Loucy (cell line): ENCODE measurements around the gene LMNTD1.
A peak's percentile ranks its signal among the peaks of the same experiment; 100 is the strongest.
"Not testable (repeated sequence)": the region's sequence is repeated elsewhere in the genome, so short reads cannot be mapped to it uniquely, and the experiment has no call there.

Experiments used
- H2AFZ ChIP-seq: fragments of 200-600 bp; sonication (generic); 2 replicates; pipeline ENCODE4 v1.6.0; 2016; ENCODE audit warnings: antibody characterized with exemption, mild to moderate bottlenecking, low read length, moderate library complexity
- H3F3A ChIP-seq: fragments of 200-600 bp; 2 replicates; pipeline ENCODE4 v1.6.0; 2016; ENCODE audit warnings: antibody characterized with exemption, low read depth, mild to moderate bottlenecking
- H3K27me3 ChIP-seq: fragments of 200-600 bp; sonication (generic); 2 replicates; pipeline ENCODE4 v1.6.1; 2014; ENCODE audit warnings: low read length, mild to moderate bottlenecking; ENCODE audit not compliant: insufficient read depth, poor library complexity, severe bottlenecking
- H3K36me3 ChIP-seq: fragments of 200-600 bp; sonication (generic); 2 replicates; pipeline ENCODE4 v1.6.1; 2016; ENCODE audit warnings: low read length; ENCODE audit not compliant: insufficient read depth
- H3K4me1 ChIP-seq: fragments of 200-600 bp; sonication (generic); 2 replicates; pipeline ENCODE4 v1.5.1; 2014; ENCODE audit warnings: low read length, mild to moderate bottlenecking; ENCODE audit not compliant: insufficient read depth, poor library complexity, severe bottlenecking
- H3K4me2 ChIP-seq: fragments of 200-600 bp; sonication (generic); 2 replicates; pipeline ENCODE4 v1.6.0; 2014; ENCODE audit warnings: antibody characterized with exemption, low read length, low read depth, mild to moderate bottlenecking; ENCODE audit not compliant: poor library complexity, severe bottlenecking
- H3K4me3 ChIP-seq: fragments of 200-600 bp; sonication (generic); 2 replicates; pipeline ENCODE4 v1.5.1; 2014; ENCODE audit warnings: low read length, mild to moderate bottlenecking, mixed read lengths; ENCODE audit not compliant: poor library complexity, severe bottlenecking
- H3K79me2 ChIP-seq: fragments of 200-600 bp; sonication (generic); 2 replicates; pipeline ENCODE4 v1.6.1; 2014; ENCODE audit warnings: low read length; ENCODE audit not compliant: insufficient read depth
- H3K9ac ChIP-seq: fragments of 200-600 bp; sonication (generic); 2 replicates; pipeline ENCODE4 v1.6.0; 2014; ENCODE audit warnings: mild to moderate bottlenecking, low read depth, low read length, moderate library complexity; ENCODE audit not compliant: poor library complexity, severe bottlenecking
- H3K9me2 ChIP-seq: fragments of 200-600 bp; sonication (generic); replicated peaks from 2 replicates; pipeline ENCODE4 v1.6.1; 2016; ENCODE audit warnings: low read depth, low read length, mixed read lengths
- H3K9me3 ChIP-seq: fragments of 200-600 bp; sonication (generic); 2 replicates; pipeline ENCODE4 v1.6.1; 2014; ENCODE audit warnings: mild to moderate bottlenecking, antibody characterized with exemption, low read length, low read depth; ENCODE audit not compliant: insufficient read depth
- H4K20me1 ChIP-seq: fragments of 200-600 bp; sonication (generic); 2 replicates; pipeline ENCODE4 v1.6.0; 2014; ENCODE audit warnings: antibody characterized with exemption, low read length, mild to moderate bottlenecking; ENCODE audit not compliant: insufficient read depth, poor library complexity, severe bottlenecking
- CTCF ChIP-seq: fragments of 200-600 bp; sonication (generic); conservative IDR thresholded peaks from 2 replicates; pipeline ENCODE4 v1.5.1; 2014; ENCODE audit warnings: mild to moderate bottlenecking, antibody characterized with exemption, low read length
- EZH2phosphoT487 ChIP-seq: fragments of 200-600 bp; IDR thresholded peaks from 2 replicates; pipeline ENCODE4 v1.6.1; 2018; ENCODE audit warnings: antibody characterized with exemption, mild to moderate bottlenecking, moderate library complexity, borderline replicate concordance

The LMNTD1 gene

GRCh38 chr12:25553098-25553497 lies at the start of gene LMNTD1:
LMNTD1 (minus strand) TSS chr12:25553283; CDS start chr12:25552959, 324 bp downstream.
- Histone ChIP-seq H3K4me2 (peak within 1 kb of the TSS; percentile 19), H3K79me2 (no peaks in the 10 kb centered on the region), H3K9me2 (no peaks in the 10 kb centered on the region), H4K20me1 (no peaks in the 10 kb centered on the region), H3F3A (no peaks in the 10 kb centered on the region), H3K36me3 (no peaks in the 10 kb centered on the region), H3K9me3 (no peaks in the 10 kb centered on the region), H3K4me1 (peaks cover 8% of the 10 kb centered on the region), H3K4me3 (no peak within 1 kb of the TSS), H3K9ac (no peak within 1 kb of the TSS), H2AFZ (no peak within 1 kb of the TSS), H3K27me3 (no peaks in the 10 kb centered on the region)
- TF ChIP-seq CTCF (no peak), EZH2phosphoT487 (no peak)

GRCh38 chr12:25598956-25599355 lies 45.9 kb upstream of the LMNTD1 start:
- H3K27me3 ChIP-seq = no peaks in the 10 kb centered on the region
- H3K36me3 ChIP-seq = no peaks in the 10 kb centered on the region
- no peaks in the 10 kb centered on the region for H4K20me1 ChIP-seq
- no peak overlapping the region for H3K4me3 ChIP-seq
- H2AFZ ChIP-seq = no peak overlapping the region
- TF ChIP-seq CTCF (no peak), EZH2phosphoT487 (no peak)
- no peaks in the 10 kb centered on the region for H3K79me2 ChIP-seq
- H3K9me2 ChIP-seq = no peaks in the 10 kb centered on the region
- H3F3A ChIP-seq = peaks cover 3% of the 10 kb centered on the region; the same call in 1 of the 2 replicates
- no peak overlapping the region for H3K4me2 ChIP-seq
- no peak overlapping the region for H3K9ac ChIP-seq
- peaks cover 18% of the 10 kb centered on the region for H3K4me1 ChIP-seq
- peaks cover 10% of the 10 kb centered on the region; the same call in 1 of the 2 replicates for H3K9me3 ChIP-seq

- not testable (repeated sequence) for H3K9ac ChIP-seq, H3K79me2 ChIP-seq, H3K36me3 ChIP-seq, H3F3A ChIP-seq, H3K27me3 ChIP-seq, H4K20me1 ChIP-seq, H3K9me2 ChIP-seq, H3K9me3 ChIP-seq, H3K4me3 ChIP-seq
- H2AFZ ChIP-seq = peak overlapping the region; percentile 60; the same call in 1 of the 2 replicates
- peaks cover 23% of the 10 kb centered on the region for H3K4me1 ChIP-seq
- peak overlapping the region; percentile 25 for H3K4me2 ChIP-seq
Observed at GRCh38 chr12:25595496-25595895, 42.4 kb upstream of the LMNTD1 start.

- Histone ChIP-seq H3F3A (no peaks in the 10 kb centered on the region), H3K9me2 (no peaks in the 10 kb centered on the region), H3K9ac (no peak overlapping the region), H2AFZ (no peak overlapping the region), H3K36me3 (no peaks in the 10 kb centered on the region), H3K79me2 (no peaks in the 10 kb centered on the region), H4K20me1 (no peaks in the 10 kb centered on the region), H3K4me2 (no peak overlapping the region), H3K4me1 (peaks cover 34% of the 10 kb centered on the region), H3K9me3 (0 out of 2 replicates have a peak, but pooled peaks cover 5% of the 10 kb centered on the region), H3K4me3 (no peak overlapping the region), H3K27me3 (no peaks in the 10 kb centered on the region)
- TF ChIP-seq EZH2phosphoT487 (no peak), CTCF (no peak)
Observed at GRCh38 chr12:25594376-25594775, 41.3 kb upstream of the LMNTD1 start.
